GM19452 (cell line): ENCODE results near the gene DYNLT5.

Source experiments
- ATAC-seq: cut with Tn5 transposase; IDR thresholded peaks from one replicate; pipeline ENCODE4 v1.9.1; 2021; ENCODE audit not compliant: unreplicated experiment

The DYNLT5 gene

GRCh38 chr1:66747501-66747900 is 4.8 kb upstream of the DYNLT5 start:
- ATAC-seq: no peak

GRCh38 chr1:66750577-66750976 is 1.7 kb upstream of the DYNLT5 start:
- no peak for ATAC-seq

DNA sequence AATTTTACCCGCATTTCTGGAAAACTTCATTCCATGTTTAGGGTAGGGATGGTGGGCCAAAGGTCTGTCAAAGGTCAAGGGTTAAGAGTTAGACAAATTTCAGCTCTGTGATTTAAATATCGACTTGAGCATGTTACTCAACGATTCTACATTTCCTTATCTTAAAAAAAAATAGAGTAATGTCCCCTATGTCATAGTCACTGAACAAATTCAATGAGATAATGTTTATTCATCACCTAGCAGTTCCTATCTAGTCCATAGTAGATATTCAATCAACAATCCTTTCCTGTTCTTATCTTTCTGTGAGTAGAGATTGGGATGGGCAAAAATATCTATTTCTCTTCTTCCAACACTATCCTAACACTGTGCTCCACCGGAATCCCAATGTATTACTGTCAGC is 1.1 kb upstream of the DYNLT5 start:
- ATAC-seq: no peak

GRCh38 chr1:66752671-66753371 is 562 bp downstream of the DYNLT5 start:
- ATAC-seq: no peak

- peak; percentile 27 for ATAC-seq
Measured at GRCh38 chr1:66757722-66758240, 5.5 kb downstream of the DYNLT5 start.

GRCh38 chr1:66758241-66758755 is 6.0 kb downstream of the DYNLT5 start:
- peak; percentile 99 for ATAC-seq

GRCh38 chr1:66760506-66760905 is 8.2 kb downstream of the DYNLT5 start:
- ATAC-seq: no peak

DNA sequence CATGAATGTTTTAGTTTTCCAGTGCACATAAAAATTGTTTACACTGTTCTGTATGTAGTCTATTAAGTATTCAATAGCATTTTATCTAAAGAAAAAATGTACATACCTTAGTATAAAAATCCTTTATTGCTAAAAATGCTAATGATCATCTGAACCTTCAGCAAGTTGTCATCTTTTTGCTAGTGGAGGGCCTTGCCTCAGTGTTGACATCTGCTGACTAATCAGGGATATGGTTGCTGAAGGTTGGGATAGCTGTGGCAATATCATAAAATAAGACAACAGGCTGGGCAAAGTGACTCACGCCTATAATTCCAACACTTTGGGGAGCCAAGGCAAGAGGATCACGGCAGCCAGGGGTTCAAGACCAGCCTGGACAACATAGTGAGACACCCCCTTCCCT is 9.0 kb downstream of the DYNLT5 start:
- ATAC-seq: no peak

DNA sequence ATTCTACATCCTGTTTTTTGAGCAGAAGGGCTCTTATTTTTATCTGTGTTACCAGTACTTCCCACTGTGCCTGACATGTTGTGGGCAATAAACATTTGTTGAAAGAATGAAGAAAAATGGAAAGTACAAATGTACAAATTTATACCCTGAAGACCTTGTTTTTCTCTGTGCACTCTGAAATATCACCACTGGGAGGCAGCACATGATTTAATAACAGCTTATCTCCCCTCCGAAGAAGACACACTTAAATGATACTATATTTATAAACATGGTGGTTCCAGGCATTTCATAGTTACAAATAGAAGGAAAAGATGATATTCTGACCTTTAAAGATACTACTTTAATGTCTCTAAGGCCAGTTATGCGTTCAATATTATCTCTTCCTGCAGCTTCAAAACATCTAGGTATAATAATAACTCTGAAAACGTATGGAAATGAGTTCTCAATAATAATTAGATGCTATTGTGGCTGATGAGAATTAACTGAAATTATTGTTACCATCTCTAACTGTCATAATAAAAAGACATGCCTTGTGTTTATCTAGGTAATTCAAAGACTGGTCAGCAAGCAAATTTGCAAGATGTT is 12.8 kb downstream of the DYNLT5 start:
- peak; percentile 67 for ATAC-seq

DNA sequence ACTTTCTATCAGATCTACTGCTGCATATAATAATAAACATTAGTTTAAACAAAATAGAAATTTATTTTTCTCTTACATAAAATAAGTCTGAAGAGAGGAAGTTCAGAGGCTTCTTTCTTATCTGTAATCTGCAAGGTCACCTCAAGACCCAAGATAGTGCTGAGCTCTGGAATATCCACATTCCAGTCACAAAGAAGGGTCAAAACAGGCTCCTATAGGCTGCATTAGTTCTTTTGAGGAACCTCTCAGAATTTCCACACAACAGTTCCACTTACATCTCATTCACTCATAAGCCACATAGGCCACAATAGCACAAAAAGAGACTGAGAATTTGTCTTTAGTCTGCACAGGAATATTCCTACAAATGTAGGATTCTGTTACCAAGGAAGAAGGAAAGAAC is 15.4 kb downstream of the DYNLT5 start:
- ATAC-seq: no peak

- ATAC-seq: no peak
Measured at GRCh38 chr1:66768965-66769364, 16.7 kb downstream of the DYNLT5 start.

DNA sequence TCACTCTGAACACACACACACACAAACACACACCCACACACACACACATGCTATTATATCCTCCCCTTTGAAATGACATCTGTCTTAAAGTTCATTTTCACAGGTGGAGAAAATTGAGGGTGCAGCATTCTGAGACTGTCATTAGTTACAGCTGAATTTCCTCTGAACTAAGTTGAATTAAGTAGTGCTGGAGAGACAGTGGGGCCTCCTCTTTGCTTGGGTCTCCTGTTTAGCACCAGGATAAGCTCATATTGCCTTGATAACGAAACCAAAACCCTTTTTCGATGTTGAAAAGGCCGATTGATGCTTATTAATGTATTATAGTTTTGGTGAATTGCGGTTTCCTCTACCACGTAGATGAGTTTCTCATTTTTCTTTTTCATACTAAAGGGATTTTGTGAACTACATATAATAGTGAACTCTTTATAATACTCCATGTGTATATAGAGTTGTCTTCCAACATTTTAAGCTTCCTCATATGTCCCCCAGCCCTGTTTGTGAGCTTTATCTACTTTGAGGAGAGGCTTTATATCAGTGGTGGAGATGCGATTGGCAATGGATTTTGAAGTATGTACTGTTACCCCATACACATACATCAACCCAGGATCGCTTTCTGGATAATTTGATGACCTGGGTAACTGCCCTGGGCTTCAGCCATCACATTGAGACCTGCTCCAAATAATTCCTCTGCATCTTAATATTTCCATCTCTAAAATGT is 17.4 kb downstream of the DYNLT5 start:
- ATAC-seq: no peak

GRCh38 chr1:66770240-66770639 is 18.0 kb downstream of the DYNLT5 start:
- ATAC-seq: no peak

GRCh38 chr1:66770694-66771093 is 18.4 kb downstream of the DYNLT5 start:
- no peak for ATAC-seq

DNA sequence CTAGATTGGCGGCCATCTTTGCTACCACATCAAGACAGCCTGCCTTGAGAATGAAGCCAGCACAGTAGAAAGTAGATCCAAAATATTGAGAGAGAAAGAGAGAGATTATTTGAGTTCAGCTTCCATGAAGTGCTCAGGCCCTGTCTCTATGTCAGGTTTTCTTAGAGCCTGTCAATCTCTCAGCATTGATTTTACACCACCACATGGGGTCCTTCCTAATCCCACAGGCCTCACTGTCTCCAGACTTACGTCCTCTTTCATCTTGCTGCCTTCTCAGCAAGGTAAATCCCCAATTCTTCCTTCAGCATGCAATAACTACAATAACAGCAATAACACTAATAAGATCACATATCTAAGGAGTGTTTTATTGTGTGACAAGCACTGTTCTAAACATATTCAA is 21.0 kb downstream of the DYNLT5 start:
- ATAC-seq: no peak

GRCh38 chr1:66774438-66774837 is 22.2 kb downstream of the DYNLT5 start:
- ATAC-seq: no peak

- no peak for ATAC-seq
Measured at GRCh38 chr1:66775646-66776045, 23.4 kb downstream of the DYNLT5 start.

DNA sequence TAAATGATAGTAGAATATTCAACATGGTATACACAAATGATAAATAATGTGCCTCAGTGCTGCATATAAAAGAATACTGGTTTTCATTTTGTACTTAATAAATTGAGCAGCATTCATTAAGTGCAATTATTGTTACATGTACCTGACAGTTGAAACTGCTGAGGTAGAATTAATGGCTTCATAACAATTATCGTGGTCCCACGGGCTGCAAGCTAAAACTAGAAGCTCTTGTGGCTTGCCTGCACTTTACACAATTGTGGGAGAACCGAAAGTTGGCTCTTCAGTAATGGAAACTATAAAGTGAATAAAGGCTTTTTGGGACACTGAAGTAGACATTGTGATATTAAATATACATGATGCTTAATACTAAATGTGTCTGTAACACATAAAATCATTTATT is 25.6 kb downstream of the DYNLT5 start:
- no peak for ATAC-seq

DNA sequence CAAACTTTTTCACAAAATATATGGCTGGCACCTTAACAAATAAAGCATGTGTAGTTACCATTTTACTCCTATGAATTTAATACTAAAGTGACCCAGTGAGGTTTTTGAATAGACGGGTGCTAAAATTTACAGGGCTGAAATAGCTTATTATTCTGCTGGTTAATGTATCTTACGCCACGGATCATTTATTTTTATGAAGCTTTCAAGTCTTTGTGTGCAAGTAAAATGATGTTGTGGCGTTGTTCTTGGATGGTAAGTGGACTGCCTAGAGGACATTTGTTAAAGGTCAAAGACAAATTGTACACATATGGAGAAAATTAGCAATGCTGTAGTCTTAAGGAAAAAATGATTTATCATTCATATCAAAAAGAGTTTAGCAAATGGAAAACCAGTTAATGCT is 26.0 kb downstream of the DYNLT5 start:
- no peak for ATAC-seq

DNA sequence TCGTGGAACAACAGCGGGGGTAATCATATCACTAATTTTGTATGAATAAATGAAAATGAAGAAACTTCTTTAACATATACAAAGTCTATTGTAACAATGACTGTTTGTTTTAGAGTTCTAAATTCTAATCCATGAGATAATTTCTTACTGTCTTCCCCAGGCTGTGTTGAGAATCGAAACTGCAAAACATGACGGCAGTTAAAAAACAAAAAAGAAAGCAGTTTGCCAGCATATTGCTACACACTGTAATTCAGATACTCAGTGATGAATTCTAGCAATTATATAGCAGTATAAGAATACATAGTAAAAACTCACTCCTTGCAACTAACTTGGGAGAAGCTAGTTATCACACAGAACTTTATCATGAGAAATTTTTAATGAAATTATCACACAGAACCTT is 26.7 kb downstream of the DYNLT5 start:
- no peak for ATAC-seq

GRCh38 chr1:66779475-66780078 is 27.3 kb downstream of the DYNLT5 start:
- no peak for ATAC-seq
